GM21423 (cell line): Measurements from ENCODE around the gene TOE1.
"Not testable (repeated sequence)": the region's sequence is repeated elsewhere in the genome, so short reads cannot be mapped to it uniquely, and the experiment has no call there.

ENCODE experiments used
- ATAC-seq: cut with Tn5 transposase; IDR thresholded peaks from one replicate; pipeline ENCODE4 v1.9.1; 2021; ENCODE audit warnings: mild to moderate bottlenecking, moderate library complexity; ENCODE audit not compliant: unreplicated experiment

Gene TOE1

DNA sequence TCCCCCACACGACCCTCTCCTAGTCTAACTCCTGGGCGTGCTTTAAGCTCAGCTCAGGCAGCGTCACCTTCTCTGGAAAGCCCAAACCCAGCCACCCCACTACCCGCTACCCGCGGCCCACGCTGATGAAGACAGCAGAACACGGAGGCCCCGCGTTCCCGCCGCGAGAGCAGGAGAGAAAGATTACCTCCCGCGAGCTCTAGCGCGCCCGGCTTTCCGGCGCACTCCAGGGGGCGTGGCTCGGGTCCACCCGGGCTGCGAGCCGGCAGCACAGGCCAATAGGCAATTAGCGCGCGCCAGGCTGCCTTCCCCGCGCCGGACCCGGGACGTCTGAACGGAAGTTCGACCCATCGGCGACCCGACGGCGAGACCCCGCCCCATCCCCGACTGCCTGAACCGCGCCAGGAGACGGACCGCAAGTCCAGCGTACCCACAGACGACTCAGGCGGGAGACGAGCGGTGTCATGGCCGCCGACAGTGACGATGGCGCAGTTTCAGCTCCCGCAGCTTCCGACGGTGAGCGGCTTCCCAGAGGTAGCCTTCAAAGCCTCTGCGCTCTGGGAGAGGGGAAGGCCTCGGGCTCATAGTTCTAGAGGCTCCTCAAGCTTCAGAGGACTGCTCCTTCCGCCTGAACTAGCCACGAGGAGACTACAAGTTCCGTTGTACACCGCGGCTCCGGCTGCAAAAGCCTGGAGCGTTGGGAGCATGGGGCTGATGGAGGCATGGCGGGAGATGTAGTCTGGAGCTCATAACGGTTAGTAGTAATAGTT, at the start of gene TOE1, which contains the start of gene MUTYH:
TSS of gene TOE1 (plus strand) at position 382 of the 770 bp plus-strand sequence. CDS start at position 465, 83 bp downstream.
TSS of gene MUTYH (minus strand) at position 652 of the 770 bp plus-strand sequence. CDS start 5,935 bp downstream, outside the sequence.
- peak; percentile 80 for ATAC-seq

DNA sequence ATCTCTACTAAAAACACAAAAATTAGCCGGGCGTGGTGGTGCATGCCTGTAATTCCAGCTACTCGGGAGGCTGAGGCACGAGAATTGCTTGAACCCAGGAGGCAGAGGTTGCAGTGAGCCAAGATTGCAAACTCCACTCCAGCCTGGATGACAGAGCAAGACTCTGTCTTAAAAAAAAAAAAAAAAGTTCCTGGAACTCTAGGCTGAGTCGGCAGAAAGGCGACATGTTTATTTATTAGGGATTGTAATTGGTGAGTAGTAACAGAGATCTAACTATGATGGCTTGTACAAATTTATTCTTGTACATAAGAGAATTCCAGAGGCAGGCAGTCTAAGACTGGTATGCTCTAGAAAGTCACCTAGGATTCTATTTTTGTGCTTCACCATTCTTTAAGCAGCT, 49.0 kb upstream of the TOE1 start:
- not testable (repeated sequence) for ATAC-seq

DNA sequence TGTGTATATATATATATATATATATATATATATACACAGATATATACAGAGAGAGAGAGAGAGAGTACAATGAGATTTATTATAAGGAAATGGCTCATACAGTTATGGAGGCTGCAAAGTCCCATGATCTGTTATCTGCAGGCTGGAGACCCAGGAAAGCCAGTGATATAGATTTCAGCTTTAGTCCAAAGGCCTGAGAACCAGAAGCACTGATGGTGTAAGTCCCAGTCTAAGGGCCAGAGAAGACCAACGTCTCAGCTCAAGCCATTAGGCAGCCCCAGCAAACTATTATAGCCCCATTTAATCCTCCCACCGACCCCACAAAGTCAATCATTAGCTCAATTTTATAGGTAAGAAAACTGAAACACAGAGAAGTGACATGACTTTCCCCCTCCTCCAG, 48.3 kb upstream of the TOE1 start:
- no peak for ATAC-seq

DNA sequence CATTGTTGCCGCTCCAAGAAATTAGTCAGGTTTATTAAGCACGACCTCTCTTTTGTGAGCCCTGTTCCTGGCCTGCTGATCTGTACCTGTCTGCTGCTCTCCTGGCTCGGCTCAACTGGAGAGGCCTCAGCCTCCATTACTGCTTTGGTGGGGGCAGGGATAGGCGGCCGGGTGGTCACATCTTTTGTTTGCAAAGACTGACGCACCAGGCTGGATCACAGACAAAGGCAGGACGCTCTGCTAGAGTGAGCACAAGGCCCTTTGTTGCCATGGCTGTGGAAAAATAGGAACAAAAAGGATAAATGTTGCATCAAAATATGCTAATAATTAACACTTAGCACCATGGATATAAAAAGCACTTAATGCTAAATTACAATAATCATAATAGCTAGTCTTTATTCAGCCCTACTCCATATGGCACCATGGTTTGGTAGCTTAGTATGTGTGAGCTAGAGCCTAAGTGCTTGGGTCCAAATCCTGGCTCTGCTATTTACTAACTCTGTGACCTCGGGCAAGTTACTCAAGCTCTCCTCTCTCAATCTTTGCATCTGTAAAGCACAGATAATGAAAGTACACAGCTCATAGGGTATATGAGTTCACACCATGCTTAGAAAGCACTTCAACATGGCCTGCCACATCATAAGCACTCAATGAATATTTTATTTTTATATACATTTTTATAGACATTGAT, 42.2 kb upstream of the TOE1 start:
- no peak for ATAC-seq

DNA sequence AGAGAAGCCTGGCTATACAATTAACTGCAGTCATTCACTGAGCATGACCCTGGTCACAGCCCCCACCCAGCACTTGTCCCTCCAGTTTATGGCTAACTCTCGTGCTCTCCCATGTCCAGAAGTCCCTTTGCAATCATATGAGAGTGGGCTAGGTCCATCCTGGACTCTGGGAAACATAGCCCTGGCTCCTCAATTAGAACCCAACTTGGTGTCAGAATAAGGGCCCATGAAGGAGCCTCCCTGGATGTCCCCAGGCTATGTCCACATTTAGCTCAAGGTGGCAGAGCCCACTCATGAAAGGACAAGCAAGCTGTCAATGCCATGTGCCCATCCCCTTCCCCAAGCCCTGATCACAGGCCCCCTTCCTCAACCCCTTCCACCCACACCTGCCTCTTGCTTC, 40.7 kb upstream of the TOE1 start:
- no peak for ATAC-seq

DNA sequence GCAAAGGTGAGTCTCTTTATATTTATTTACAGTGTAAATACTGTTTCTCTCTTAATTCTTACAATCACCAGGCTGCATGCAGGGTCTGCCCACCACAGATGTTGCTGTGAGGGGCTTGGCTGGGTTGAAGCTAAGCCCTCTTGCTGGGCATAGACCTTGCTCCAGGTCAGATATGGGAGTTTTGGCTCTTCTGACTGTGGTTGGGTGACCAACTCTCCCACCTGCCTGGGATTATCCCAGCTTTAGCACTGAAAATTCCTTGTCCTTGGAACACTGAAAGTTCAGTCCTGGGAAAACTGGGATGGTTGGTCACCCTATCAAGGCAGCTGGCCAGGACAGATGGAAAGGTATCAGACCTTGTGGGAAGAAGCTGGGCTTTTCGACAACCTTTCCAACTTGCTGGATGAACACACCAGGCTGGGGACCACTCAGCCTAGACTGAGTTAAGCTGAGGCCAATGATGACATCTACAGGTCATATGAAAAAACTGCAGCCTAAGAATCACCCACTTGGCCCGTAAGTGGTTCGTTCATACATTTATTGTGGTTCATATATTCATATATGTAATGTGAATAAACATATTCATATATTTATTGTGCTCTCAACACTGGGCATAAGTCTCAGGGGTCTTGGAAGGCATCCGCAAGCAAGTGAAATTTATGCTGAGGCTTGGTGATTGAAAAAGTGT, 39.8 kb upstream of the TOE1 start:
- ATAC-seq = no peak

DNA sequence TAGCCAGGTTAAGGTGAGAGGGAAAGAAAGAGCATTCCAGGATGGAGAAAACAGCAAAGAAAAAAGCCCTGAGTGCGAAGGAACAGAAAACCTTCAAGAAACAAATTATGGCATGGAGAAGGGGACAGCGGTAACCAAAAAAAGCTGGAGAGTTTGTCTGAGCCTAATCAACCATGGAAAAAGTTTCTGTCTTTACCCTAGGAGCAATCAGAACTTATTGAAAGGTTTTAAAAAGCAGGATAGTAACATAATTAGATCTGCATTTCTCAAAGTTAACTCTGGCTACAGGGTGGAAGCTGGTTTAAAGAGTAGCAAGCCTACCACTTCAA, 39.3 kb upstream of the TOE1 start:
- ATAC-seq = no peak

DNA sequence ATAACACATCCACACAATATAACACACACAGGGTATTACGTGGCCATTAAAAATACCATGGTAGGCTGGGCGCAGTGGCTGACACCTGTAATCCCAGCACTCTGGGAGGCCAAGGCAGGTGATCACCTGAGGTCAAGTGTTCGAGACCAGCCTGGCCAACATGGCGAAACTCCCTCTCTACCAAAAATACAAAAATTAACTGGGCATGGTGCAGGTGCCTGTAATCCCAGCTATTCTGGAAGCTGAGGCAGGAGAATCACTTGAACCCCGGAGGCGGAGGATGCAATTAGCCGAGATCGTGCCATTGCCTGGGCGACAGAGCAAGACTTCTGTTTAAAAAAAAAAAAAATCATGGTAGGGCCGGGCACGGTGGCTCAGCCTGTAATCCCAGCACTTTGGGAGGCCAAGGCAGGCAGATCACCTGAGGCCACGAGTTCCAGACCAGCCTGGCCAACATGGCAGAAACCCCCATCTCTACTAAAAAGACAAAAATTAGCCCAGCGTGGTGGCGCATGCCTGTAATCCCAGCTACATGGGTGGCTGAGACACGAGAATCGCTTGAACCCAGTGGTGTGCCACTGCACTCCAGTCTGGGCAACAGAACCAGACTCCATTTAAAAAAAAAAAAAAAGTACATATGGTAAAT, 37.3 kb upstream of the TOE1 start:
- ATAC-seq = no peak

DNA sequence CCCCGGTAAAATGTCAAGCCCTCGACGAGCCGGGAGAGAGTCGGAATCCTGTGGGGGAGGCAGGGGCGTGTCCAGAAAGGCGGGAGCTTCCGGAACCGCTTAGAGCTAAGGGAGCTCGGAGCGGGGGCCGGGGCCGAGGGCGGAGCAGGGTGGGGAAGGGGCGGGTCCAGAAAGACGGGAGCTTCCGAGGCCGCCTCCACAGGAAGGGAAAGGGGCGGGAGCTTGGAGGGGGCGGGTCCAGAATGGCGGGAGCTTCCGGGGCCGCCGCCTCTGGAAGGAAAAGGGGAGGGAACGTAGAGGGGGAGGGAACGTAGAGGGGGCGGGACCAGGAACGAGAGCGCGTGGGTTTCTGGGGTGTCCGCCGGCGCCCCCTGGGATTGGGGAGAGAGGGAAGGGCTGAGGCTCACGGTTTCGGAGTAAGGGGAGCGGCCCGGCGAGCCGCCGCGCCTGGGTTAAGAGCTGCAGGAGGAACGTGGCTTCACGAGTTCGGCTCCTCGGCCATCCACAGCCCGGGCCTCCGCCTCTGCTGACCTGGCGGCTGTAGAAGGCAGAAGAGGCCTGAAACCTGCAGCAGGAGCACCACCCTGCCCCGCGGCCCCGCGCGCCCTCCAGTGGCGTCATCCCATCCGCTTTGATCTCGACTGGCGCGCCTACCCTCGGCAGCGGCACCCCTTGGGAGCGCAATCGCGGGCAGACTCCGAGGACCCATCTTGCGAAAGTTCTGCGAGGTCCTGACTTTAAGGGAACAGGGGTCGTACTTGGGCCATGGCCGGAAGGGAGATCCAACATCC, 36.3 kb upstream of the TOE1 start:
- peak; percentile 68 for ATAC-seq

DNA sequence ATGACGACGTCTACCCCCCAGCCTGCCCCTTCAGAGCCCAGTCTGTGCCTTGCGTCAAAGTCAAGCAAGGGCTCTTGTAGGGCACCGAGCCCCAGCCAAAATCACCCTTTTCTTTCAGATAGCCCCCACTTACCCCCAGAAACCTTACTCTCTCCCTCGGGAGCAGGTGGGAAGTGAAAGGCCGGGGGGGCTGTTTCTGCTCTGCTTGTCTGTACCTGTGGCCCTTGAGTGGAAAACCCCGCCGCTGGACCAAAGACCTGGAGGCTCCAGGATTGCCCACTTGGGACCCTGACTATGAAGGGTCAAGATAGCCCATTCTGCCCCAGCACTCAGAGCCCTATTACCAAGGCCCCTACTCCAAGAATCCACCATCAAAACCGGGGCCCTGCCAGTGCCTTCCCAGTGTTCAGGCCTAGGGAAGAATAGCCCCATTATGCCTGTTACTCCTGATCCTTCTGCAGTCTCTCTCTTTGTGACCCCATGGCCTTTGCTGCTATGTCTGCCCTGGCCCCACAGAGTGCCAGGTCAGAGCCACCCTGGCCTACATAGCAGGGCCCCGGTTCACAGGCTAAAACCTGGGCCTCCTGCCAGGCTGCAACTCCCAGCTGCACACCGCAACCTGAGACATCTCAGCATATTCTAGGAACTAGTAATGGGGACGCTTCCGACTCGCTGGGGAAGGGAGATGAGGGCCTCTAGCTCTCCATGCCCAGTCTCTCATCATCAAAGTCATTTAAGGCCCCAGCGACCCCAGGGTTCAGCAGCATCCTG, 35.5 kb upstream of the TOE1 start:
- ATAC-seq = no peak

DNA sequence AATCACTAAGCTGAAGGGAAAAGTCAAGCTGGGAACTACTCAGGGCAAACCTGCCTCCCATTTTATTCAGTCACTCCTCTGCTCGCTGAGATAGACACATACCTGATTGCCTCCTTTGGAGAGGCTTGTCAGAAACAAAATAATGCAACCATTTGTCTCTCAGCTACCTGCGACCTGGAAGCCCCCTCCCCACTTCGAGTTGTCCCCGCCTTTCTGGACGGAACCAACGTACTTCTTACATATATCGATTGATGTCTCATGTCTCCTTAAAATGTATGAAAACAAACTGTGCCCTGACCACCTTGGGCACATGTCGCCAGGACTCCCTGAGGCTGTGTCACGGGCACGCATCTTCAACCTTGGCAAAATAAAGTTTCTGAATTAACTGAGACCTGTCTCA, 34.7 kb upstream of the TOE1 start:
- no peak for ATAC-seq

DNA sequence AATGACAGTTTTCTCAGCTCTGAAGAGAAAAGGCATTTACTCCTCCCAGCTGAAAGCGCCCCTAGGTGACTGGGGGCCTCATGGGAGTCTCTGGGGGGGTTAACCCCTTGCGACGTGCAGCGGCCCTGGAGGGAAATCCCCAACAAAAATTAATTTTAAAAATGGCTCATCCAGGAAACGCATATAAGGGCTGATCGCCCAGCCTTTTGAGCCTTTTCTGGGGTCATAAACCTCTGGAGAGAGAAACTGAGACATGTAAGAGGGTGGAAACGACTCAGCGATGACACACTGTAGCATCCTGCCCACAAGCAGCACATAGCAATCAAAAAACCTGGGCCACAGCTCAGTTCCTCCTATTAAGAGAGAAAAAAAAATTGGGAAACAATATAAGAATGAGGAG, 33.7 kb upstream of the TOE1 start:
- ATAC-seq = no peak

DNA sequence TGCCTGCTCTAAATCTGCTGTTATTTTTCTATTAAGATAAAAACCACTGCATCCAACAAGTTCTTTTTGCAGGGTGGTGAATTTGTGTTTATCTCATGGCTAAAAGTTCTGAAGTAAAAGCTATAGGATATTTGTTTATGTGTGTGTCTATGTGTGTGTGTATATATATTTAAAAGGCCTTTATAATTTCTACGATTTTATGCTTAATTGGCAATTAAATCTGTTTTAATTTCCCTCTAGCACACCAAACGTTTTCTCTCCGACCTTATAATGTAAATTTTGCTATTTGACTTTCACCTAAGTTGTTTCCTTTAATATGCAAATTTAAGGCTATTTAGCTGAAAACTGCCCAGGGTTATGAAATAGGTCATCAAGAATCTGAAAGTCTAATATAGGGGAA, 33.1 kb upstream of the TOE1 start:
- ATAC-seq = no peak

DNA sequence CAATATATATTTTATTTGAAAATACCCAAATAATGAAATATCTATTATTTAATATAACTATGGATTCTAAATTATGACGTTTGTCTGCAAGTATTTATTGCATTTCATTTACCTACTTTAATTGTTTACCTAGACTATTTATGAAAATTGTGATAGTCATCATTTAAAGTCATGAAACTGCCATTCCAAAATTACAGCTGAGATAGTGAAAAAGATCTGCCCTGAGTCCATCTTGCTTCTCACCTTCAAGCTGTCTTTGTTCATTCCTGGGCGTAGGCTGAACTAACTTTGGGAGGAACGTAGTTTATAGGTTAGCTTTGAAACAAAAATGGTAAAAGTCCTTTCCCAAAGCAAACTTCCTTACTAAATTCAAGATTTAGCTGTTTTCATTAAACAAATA, 25.7 kb upstream of the TOE1 start:
- no peak for ATAC-seq

DNA sequence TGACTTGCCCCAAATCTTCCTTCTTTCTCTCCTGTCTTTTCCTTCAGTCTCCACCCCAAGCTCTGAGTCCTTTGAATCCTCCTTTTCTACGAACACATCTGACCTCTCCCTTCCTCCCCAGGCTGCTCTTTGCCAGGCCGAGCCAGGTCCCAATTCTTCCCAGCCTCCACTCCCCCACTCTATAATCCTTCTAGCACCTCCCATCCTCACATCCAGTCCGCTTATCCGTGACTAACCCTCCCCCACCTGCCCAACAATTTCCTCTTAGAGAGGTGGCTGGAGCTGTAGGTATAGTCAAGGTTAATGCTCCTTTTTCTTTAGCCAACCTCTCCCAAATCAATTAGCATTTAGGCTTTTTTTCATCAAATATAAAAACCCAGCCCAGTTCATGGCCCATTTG, 22.8 kb upstream of the TOE1 start:
- no peak for ATAC-seq

DNA sequence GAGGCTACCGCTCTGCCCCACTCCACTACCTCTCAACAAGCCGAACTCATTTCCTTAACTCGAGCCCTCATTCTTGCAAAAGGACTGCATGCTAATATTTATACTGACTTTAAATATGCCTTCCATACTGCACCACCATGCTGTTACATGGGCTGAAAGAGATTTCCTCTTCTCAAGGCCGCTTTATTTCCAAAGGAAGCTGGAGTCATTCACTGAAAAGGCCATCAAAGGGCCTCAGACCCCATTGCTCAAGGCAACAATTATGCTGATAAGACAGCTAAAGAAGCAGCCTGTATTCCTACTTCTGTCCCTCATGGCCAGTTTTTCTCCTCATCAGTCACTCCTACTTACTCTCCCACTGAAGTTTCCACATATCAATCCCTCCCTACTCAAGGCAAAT, 20.2 kb upstream of the TOE1 start:
- no peak for ATAC-seq

DNA sequence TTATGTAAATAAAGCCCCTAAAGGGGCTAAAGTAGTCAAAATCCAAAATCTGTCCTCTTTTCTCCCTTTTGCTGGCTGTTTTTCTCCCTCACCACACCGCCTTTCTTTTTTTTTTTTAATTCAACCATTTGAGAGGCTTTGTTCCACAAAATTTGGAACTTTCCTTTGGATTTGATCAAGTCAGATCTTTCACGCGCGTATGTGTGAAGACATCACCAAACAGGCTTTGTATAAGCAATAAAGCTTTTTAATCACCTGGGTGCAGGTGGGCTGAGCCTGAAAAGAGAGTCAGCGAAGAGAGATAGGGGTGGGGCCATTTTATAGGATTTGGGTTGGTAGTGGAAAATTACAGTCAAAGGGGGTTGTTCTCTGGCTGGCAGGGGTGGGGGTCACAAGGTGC, 18.5 kb upstream of the TOE1 start:
- no peak for ATAC-seq

DNA sequence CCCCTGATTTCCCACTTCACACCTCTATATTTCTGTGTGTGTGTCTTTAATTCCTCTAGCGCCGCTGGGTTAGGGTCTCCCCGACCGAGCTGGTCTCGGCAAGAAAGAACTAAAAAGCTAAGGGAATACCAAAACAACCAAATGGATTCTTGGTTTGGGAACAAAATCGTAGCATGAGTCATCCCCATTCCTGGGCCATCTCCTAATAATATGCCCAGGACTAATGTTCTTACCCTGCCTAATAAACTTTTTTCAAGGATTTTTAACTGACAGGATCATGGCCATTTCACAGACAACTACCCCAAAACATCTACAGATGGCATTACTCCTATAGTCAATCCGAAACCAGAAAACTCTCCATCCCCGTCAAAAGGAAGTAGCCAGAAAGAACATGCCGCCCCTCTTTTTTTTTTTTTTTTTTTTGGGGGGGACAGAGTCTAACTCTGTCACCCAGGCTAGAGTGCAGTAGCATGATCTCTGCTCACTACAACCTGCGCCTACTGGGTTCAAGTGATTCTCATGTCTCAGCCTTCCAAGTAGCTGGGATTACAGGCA, 17.4 kb upstream of the TOE1 start:
- ATAC-seq = no peak

DNA sequence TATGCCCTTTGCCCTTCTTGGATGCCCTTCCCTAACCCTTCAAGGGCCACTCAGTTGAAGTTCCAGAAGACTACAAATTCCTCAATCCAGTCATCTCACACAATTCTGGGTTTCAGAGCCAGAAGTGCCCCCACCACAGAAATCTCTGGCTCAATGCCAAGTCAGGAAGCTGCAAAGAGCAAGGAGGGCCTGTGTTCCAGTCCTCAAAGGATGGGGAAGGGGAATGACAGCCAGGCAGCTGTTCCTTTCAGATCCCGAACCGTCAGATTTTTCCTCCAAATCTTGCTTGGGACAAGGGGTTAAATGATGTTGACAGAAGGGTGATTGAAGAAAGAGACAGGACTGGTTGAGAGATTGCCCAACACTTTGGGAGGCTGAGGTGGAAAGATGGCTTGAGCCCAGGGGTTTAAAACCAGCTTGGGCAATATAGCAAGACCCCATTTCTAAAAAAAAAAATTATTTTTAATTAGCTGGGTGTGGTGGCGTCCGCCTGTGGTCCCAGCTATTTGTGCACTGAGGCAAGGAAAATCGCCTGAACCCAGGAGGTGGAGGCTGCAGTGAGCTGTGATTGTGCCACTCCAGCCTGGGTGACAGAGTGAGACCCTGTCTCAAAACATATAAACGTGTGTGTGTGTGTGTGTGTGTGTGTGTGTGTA, 14.0 kb upstream of the TOE1 start:
- no peak for ATAC-seq
